Renal pelvis (tissue), 12 donors: Measurements from ENCODE around the gene OGT. TPM values are rescaled to one million over a fixed set of nuclear protein-coding genes. Genes with fewer than 3 reads are reported as not detected.
"Not testable (repeated sequence)": the region's sequence is repeated elsewhere in the genome, so short reads cannot be mapped to it uniquely, and the experiment has no call there.

Experiments used
- DNase-seq: peaks from one replicate; pipeline ENCODE4 v3.0.0-alpha.2; 2013
- long read RNA-seq, 16 experiments: transcript quantifications; one replicate each; lab custom pipeline, GENCODE V29; 2026
- polyA plus RNA-seq, 3 donors: library from polyadenylated mRNA; unstranded; fragments of 120-200 nt; gene quantifications; one replicate each; pipeline ENCODE4 v1.2.1, GENCODE V29; 2013; ENCODE audit not compliant: insufficient read length in 3 of 3

OGT gene
- 100 to 1,000 TPM; 191 to 318 (median 291) TPM for polyA plus RNA-seq
- long read RNA-seq, donor 1, full-length matches to known transcripts: 3 of 234 reads
- long read RNA-seq, donor 1, partial matches to known transcripts: 231 of 234 reads
- long read RNA-seq, donor 1, other reads (novel, unspliced or antisense): 0 of 234 reads
- long read RNA-seq, donor 2, full-length matches to known transcripts: 2 of 23 reads
- long read RNA-seq, donor 2, partial matches to known transcripts: 21 of 23 reads
- long read RNA-seq, donor 2, other reads (novel, unspliced or antisense): 0 of 23 reads
- long read RNA-seq, donor 3, full-length matches to known transcripts: 5 of 240 reads
- long read RNA-seq, donor 3, partial matches to known transcripts: 235 of 240 reads
- long read RNA-seq, donor 3, other reads (novel, unspliced or antisense): 0 of 240 reads
- long read RNA-seq, donor 4, full-length matches to known transcripts: 2 of 269 reads
- long read RNA-seq, donor 4, partial matches to known transcripts: 267 of 269 reads
- long read RNA-seq, donor 4, other reads (novel, unspliced or antisense): 0 of 269 reads
- long read RNA-seq, donor 5, full-length matches to known transcripts: 3 of 11 reads
- long read RNA-seq, donor 5, partial matches to known transcripts: 8 of 11 reads
- long read RNA-seq, donor 5, other reads (novel, unspliced or antisense): 0 of 11 reads
- long read RNA-seq, donor 6, partial matches to known transcripts: 43 of 46 reads
- long read RNA-seq, donor 6, other reads (novel, unspliced or antisense): 0 of 46 reads
- long read RNA-seq, donor 7, full-length matches to known transcripts: 6 of 75 reads
- long read RNA-seq, donor 7, partial matches to known transcripts: 69 of 75 reads
- long read RNA-seq, donor 7, other reads (novel, unspliced or antisense): 0 of 75 reads
- long read RNA-seq, donor 8, full-length matches to known transcripts: 2 of 41 reads
- long read RNA-seq, donor 8, partial matches to known transcripts: 39 of 41 reads
- long read RNA-seq, donor 8, other reads (novel, unspliced or antisense): 0 of 41 reads
- long read RNA-seq, donor 9, full-length matches to known transcripts: 3 of 93 reads
- long read RNA-seq, donor 9, partial matches to known transcripts: 90 of 93 reads
- long read RNA-seq, donor 9, other reads (novel, unspliced or antisense): 0 of 93 reads
- long read RNA-seq, donor 10, full-length matches to known transcripts: 4 of 106 reads
- long read RNA-seq, donor 10, partial matches to known transcripts: 102 of 106 reads
- long read RNA-seq, donor 10, other reads (novel, unspliced or antisense): 0 of 106 reads
- long read RNA-seq, donor 11, full-length matches to known transcripts: 4 of 46 reads
- long read RNA-seq, donor 11, partial matches to known transcripts: 42 of 46 reads
- long read RNA-seq, donor 11, other reads (novel, unspliced or antisense): 0 of 46 reads
- long read RNA-seq, donor 12, full-length matches to known transcripts: 3 of 83 reads
- long read RNA-seq, donor 12, partial matches to known transcripts: 80 of 83 reads
- long read RNA-seq, donor 12, other reads (novel, unspliced or antisense): 0 of 83 reads
- long read RNA-seq, donor 13, full-length matches to known transcripts: 2 of 75 reads
- long read RNA-seq, donor 13, partial matches to known transcripts: 73 of 75 reads
- long read RNA-seq, donor 13, other reads (novel, unspliced or antisense): 0 of 75 reads
- long read RNA-seq, donor 14, full-length matches to known transcripts: 10 of 97 reads
- long read RNA-seq, donor 14, partial matches to known transcripts: 87 of 97 reads
- long read RNA-seq, donor 14, other reads (novel, unspliced or antisense): 0 of 97 reads
- long read RNA-seq, donor 15, full-length matches to known transcripts: 3 of 100 reads
- long read RNA-seq, donor 15, partial matches to known transcripts: 97 of 100 reads
- long read RNA-seq, donor 15, other reads (novel, unspliced or antisense): 0 of 100 reads
- long read RNA-seq, donor 16, full-length matches to known transcripts: 6 of 316 reads
- long read RNA-seq, donor 16, partial matches to known transcripts: 310 of 316 reads
- long read RNA-seq, donor 16, other reads (novel, unspliced or antisense): 0 of 316 reads

DNA sequence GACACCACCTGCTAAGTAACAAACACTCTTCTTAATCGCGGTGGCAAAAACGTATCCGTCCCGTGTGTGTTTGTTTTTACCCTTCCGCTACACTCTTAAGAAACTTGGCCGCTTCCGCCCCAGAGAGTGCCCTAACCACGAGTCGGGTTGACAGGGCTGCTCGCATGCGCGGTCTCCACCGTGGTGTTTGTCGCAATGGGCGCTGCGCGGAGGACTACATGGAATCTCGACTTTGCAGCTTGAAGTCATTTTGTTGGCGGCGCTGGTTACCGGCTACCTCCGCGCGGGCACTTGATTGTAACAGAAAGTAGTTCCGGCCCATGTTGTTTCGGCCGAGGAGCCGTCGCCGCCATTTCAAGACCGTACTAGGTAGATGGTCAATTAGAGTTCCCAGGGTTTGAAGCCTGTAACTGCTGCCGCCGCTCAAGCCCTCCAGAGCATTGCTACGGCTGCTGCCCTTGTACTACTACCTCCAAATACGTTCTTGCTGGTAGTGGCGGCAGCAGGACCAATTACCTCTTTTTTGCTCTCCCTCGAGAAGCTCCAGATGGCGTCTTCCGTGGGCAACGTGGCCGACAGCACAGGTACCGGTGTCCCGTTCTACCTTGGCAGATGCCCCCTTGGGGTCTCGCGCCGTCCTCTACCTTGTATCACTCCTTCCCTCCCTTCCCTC lies at the start of gene OGT:
Gene OGT (plus strand): TSS at position 352 of the 673 bp plus-strand sequence. CDS start 196 bp downstream, at position 548.
- peak; percentile 93 for DNase-seq

DNA sequence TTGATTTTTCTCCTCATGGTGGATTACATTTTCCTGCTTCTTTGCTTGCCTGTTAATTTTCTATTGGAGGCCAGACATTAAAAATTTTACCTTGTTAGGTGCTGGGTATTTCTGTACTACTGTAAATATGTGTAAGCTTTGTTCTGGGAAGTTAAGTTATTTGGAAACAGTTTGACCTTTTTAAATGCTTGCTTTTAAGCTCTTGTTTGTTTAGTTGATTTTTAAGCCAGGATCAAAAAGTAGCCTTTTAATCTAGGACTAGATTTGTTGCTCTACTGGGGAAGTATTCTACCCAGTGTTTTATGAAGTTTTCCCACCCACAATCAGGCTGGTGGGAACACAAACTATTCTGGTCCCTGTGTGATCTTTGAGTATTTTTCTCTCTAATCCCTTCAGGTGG lies 45.1 kb upstream of the OGT start:
- DNase-seq: no peak

DNA sequence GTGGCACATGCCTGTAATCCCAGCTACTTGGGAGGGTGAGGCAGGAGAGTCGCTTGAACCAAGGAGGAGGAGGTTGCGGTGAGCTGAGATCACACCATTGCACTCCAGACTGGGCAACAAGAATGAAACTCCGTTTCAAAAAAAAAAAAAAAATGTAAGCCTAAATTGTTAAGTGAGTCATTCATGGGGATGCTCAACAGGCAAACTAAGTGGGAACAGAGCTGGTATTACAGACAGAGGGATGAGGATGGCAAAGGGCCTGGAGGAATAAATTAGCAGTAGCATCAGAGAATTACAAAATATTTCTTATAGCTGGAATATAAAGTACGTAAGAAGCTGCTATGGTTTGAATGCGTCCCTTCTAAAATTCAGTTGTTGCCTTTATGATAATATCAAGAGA lies 43.4 kb upstream of the OGT start:
- DNase-seq: no peak

DNA sequence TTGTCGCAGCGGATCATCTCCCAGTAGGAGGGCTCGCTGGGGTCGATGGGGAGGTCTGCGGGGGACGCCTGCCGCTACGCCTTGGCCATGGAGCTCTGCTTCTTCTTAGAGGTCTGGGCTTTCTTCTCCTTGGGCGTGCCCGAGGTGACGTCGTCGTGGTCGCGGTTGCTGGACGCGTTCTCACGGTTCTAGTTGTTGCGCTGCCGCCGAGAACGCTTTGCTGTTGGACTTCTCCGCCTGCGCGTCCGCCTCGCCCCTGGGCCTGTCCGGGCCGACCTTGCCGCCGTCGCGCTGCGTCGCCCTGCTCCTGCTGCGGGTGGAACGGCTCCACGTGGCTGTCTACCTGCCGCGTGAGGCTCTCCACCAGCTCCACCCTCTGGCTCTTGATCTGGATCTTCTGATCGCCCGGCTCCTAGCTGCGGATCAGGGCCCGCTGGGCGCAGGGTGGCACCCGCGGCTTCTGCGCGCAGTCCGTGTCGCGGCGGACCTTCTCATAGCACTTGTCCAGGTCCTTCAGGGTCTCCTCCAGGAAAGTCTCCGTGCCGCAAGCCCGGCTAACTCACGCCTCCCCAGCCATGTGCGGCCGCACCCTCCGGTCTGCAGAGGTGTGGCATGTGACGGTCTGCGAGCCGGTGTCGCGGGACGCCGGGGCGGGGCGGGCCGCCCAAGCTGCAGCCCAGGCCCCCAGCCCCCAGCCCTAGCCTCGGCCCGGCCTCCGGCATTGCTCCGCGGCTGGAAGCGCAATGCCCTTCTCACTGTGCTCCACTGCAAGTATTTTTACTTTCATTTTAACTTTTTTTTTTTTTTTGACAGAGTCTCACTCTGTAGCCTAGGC lies 40.5 kb upstream of the OGT start:
- peak; percentile 5 for DNase-seq

DNA sequence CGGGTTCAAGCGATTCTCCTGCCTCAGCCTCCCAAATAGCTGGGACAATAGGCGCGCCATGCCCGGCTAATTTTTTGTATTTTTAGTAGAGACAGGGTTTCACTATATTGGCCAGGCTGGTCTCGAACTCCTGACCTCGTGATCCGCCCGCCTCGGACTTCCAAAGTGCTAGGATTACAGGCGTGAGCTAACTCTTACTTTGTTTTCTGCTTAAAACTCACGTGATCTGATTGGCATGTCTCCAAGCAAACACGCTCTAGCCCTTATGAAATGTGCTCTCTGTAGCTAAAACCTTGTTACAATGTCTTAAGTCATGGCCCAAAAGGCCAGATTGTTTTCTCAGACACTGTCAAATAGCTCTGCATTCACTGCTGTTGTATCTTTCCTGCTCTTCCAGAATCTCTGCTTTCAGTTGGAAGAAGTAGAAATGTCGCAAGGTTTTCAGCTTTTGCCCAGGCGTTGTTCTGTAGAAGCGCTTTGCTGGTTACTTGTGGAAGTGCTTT lies 39.7 kb upstream of the OGT start:
- no peak for DNase-seq

DNA sequence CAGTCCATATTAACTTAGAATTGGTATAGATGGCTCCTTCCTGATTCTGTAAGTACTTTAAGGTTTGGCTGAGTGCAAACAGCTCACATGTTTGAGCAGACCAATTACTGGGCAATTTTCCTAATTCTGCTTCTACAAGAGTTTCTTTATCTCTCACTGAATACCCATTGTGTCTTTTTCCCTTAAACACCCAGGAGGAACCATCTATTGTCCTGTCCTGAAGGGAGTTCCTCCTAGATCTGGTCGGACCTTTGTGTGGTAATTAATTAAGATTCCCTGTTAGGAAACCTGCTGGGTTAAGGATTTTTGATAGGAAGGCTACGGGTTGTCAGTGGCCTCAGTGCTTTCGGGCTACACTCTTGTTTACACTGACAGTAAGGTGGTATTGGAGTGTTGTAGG lies 36.9 kb upstream of the OGT start:
- not testable (repeated sequence) for DNase-seq

DNA sequence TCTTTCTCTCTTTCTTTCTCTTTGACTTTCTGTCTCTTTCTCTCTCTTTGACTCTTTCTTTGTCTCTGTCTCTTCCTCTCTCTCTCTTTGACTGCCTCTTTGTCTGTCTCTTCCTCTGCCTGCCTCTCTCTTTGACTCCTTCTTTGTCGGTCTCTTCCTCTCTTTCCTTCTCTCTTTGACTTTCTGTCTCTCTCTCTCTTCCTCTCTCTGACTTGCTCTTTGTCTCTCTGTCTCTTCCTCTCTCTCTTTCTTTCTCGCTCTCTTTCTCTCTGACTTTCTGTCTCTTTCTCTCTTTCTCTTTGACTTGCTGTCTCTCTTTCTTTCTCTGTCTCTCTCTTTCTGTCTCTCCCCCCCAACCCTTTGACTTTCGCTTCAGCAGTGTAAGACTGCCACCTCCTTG lies 36.4 kb upstream of the OGT start:
- no peak for DNase-seq

DNA sequence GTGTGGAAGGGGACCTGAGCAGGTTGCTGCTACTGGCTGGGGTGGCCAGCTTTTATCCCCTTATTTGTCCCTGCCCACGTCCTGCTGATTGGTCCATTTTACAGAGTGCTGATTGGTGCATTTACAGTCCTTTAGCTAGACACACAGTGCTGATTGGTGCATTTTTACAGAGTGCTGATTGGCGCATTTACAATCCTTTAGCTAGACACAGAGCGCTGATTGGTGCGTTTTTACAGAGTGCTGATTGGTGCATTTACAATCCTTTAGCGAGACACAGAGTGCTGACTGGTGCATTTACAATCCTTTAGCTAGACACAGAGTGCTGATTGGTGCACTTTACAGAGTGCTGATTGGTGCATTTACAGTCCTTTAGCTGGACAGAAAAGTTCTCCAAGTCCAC lies 30.8 kb upstream of the OGT start:
- DNase-seq: not testable (repeated sequence)

DNA sequence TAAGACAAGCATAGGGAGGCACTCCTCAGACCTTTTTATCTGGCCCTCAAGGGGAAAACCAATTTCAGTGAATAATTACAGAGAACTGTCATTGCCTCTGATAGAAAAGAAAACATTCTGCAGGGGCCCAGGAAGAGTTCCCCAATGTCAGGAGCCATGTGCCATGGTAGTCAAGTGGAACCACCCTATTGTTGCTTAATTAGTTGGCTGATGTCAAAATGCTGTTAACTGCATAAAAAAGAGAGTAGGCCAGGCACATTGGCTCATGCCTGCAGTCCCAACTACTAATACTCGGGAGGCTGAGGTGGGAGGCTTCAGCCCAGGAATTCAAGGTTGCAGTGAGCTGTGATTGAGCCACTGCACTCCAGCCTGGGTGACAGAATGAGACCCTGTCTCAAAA lies 28.6 kb upstream of the OGT start:
- DNase-seq: no peak

DNA sequence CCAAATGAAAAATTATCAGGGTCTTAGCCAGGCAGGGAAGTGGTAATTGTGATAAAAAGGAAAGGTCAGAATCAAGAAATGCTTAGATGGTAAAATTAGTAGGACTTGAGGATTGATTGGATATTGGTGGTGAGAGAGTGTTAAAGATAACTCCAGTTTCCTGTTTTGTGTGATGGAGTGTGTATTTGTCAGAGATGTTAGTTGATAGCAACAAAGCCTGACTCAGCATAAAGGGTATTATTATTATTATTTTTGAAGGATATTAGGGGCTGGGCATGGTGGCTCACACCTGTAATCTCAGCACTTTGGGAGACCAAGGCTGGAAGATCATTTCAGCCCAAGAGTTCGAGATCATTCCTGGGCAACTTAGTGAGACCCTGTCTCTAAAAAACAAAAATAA lies 23.6 kb upstream of the OGT start:
- no peak for DNase-seq

DNA sequence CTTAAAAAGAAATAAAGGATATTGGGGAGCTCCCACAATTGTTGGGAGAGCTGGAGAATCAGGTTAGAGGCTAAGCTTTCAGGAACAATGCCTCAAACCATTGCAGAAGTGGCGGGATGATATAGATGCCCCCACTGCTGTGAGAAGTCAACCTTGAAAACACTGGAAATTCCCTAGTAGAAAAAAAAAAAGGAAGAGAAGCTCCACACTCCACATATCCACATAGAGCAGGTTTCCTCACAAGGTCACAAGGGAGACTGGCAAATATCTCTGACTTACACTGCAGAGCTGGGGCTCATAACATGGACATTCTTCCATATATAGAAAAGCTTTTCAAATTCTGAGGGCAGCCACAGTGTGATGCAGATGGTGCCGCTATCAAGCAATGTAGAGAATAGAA lies 22.7 kb upstream of the OGT start:
- no peak for DNase-seq

DNA sequence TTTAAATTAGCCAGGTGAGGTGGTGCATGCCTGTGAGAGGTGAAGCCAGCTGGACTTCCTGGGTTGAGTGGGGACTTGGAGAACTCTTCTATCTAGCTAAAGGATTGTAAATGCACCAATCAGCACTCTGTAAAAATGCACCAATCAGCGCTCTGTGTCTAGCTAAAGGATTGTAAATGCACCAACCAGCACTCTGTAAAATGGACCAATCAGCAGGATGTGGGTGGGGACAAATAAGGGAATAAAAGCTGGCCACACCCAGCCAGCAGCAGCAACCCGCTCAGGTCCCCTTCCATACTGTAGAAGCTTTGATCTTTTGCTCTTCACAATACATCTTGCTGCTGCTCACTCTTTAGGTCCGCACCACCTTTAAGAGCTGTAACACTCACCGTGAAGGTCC lies 19.2 kb upstream of the OGT start:
- DNase-seq: not testable (repeated sequence)

DNA sequence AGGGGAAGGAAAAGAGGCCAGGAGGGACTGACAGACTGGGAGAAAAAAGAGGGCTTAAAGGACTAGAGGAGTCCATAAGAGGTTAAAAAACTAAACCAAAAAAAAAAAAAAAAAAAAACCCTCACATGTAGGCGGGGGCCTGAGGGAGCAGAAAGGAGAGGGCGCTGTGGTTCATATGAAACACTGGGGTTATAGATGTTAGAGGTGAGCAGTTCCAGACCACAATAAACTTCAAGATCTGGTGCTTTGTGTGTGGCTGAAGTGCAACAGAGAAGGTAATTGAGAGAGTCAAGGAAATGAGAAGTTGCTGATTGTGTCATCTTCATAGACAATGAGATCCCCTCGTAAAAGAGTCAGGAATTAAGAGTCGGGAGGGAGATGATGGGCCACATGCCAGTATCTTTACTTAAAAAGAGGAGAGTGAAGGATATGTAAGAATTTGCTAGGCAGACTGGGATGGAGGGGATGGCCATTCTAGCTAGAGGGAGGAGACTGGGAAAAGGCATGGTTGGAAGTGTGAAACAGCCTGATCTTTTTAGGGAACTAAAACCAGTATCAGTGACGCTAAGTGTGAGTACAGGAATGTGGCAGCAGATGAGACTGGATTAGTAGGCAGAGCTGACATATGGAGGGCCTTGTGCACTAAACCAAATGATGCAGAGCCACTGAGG lies 18.4 kb upstream of the OGT start:
- DNase-seq: no peak

DNA sequence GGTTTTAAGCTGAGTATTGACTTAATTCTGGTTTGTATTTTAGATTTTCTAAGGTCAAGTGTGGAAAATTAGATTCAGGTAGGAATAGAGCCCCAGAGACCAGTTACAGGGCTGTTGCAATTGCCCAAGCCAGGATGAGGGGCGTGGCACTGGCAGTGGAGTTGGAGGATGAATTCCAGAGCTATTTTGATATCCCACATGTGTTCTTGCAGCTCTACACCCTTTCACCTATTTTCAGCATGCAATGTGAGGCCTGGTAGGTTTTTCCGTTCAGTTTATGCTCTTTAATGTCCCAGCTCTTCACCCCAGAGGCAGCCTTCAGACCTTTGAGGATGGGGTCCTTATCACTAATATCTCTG lies 17.9 kb upstream of the OGT start:
- DNase-seq: no peak

DNA sequence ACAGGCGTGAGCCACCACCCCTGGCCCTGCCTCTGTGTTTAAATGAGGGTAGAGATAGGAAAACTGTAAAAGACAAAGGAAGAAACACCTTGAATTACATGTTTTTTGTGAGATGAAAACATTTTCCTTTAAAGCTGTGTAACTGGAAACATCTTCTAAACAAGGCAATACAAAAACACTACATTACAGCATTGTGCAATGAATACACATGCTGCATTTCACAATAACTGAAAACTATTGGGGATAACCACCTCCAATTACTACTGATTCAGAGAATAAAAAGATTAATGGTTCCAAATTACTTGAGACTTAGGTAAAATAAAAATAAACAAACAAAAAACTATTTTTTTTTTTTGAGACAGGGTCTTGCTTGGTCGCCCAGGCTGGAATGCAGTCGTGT lies 7.6 kb upstream of the OGT start:
- DNase-seq: no peak

DNA sequence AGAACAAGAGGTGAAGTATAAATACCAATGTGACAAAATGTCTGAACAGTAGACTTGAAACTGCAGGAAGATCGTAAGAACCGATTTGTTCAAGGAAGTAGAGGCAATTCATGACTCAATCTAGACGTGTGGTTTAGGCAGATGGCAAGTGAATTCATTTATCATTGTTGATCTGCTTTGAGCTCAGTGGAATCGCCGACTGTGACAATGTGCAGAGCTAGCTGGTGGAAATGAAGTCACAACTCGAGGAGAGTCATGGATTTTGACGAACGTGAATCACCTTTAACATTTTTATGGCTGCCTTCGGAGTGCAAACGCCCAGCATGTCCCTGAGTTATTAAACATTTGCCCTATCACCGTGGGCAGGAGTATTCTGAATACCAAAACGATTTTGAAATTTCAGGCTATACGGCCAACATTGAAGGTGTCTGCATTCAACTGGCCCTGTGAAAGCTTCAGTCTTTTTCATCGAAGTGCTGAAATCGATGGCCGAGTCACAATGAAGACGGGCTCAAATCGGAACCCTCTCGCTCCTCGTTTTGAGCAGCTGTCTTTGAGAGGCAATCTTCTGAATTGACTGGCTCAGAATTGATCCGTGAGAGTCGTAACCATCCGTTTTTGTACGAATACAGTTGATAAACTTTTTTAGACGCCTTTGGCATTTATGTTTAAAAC lies 689 bp upstream of the OGT start:
- no peak for DNase-seq

DNA sequence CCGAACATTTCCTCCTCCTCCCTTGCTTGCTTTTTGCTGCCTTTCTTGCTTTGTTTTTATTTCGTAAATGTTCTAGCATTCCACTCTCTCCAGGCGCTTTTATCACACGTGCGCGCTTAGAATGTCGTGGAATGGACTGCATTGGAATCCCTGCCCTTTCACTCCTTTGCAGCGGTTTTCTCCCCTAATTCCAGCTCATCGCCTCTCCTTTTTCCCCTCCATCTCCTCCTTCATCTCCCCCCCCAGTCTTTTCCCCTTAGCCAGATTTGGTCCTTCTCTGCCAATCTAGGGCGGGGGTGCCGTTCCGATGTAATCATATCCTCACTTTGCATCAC lies 579 bp downstream of the OGT start:
- DNase-seq: no peak
